Measurements from ENCODE around the gene NUDT3. TPM values are rescaled to one million over a fixed set of nuclear protein-coding genes. Genes with fewer than 3 reads are reported as not detected.

NUDT3 gene
- total RNA-seq, 2 donors from 2014 or later: 11.9 to 16.2 TPM

DNA sequence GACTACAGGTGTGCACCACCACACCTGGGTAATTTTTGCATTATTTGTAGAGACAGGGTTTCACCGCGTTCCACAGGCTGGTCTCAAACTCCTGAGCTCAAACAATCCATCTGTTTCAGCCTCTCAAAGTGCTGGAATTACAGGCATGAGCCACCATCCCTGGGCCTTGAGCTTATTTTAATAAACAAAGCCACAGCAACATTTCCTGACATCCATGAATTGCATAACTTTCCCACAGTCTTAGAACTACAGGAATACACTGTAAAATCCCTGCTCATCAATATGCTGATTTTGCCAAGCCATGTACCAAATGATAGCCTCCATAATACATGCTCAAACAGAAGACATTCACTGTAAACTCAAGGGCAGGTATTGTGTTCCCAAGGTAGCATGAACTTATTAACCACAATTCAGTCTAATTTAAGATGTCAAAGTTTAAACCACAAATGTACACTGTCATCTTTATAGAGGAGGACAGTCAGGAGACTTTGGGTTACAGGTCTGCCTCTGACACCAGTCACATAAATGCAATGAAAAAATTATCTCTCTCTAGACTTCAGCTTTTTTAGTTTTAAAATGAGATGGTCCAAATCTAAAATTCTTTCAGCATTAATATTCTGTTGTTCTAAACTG is 40.0 kb downstream of the NUDT3 start:
- no peaks in the 10 kb centered on the region for H3K36me3 ChIP-seq
- no peak overlapping the region for H3K9ac ChIP-seq (ENCODE audit: low read depth in 2 of 2, low read length in 2 of 2)
- no peaks in the 10 kb centered on the region for H3K9me3 ChIP-seq
- no peaks in the 10 kb centered on the region for H3K4me1 ChIP-seq
- intact Hi-C loops (cut with DNase I): no loop called here
- H3K27me3 ChIP-seq: no peaks in the 10 kb centered on the region
- H3K27ac ChIP-seq: no peak overlapping the region
- TF ChIP-seq, protein P1, sequence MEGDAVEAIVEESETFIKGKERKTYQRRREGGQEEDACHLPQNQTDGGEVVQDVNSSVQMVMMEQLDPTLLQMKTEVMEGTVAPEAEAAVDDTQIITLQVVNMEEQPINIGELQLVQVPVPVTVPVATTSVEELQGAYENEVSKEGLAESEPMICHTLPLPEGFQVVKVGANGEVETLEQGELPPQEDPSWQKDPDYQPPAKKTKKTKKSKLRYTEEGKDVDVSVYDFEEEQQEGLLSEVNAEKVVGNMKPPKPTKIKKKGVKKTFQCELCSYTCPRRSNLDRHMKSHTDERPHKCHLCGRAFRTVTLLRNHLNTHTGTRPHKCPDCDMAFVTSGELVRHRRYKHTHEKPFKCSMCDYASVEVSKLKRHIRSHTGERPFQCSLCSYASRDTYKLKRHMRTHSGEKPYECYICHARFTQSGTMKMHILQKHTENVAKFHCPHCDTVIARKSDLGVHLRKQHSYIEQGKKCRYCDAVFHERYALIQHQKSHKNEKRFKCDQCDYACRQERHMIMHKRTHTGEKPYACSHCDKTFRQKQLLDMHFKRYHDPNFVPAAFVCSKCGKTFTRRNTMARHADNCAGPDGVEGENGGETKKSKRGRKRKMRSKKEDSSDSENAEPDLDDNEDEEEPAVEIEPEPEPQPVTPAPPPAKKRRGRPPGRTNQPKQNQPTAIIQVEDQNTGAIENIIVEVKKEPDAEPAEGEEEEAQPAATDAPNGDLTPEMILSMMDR (IDR thresholded peaks at IDR 0.05): no peak
- H3K4me3 ChIP-seq: no peak overlapping the region
- no peak for DNase-seq

DNA sequence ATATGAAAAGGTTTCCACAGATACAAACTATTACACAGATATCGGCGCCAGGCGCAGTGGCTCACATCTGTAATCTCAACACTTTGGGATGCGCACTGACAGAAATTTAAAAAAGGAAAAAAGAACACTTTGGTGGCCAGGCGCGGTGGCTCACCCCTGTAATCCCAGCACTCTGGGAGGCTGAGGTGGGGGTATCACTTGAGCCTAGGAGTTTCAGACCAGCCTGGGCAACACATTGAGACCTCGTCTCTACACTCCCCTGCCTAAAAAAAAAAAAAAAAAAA is 41.6 kb downstream of the NUDT3 start:
- intact Hi-C loops (cut with DNase I): no loop called here
- Histone ChIP-seq H3K9me3 (no peaks in the 10 kb centered on the region), H3K4me1 (no peaks in the 10 kb centered on the region), H3K9ac (ENCODE audit: low read depth in 2 of 2, low read length in 2 of 2) (no peak overlapping the region), H3K4me3 (no peak overlapping the region), H3K27ac (no peak overlapping the region), H3K27me3 (no peaks in the 10 kb centered on the region), H3K36me3 (no peaks in the 10 kb centered on the region)
- no peak for DNase-seq
- TF ChIP-seq, protein P1 (IDR thresholded peaks at IDR 0.05): no peak

DNA sequence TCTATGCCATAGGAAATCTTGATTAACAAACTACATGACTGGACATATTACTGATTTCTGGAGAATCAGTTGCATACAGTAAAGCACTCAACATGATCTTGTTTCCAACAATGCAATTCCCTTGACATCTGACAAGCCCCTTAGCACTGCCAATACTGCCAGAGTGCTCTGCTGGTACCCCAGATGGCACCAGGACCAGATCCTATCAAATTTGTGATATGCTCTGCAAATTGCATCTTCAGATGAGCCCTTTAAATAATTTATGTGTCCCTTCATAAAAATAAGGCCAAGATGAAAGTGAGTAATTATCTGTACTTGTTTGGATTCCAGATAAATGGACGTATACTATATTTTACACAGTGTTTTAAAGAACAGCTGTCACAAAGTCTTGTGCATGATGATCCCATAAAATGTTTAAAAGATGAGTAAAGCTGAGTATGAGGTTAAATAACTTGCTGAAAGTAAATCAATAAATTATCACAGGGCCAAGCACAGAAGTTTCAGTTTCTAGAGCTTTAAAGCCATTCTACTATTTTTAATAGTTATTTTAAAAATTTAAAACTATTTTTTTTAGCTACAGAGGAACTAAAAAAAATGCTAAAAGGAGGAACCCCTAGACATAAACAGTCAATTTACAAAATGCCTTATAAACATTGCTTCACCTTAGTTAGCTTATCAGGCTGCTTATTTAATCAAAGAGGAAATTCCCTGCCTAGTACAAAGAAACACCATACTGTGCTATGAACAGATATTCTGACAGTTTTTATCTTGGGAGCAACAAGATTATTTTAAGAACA is 42.1 kb downstream of the NUDT3 start:
- TF ChIP-seq, protein P1 (IDR thresholded peaks at IDR 0.05): no peak
- Histone ChIP-seq H3K9me3 (no peaks in the 10 kb centered on the region), H3K27ac (no peak overlapping the region), H3K4me3 (no peak overlapping the region), H3K27me3 (no peaks in the 10 kb centered on the region), H3K4me1 (no peaks in the 10 kb centered on the region), H3K36me3 (no peaks in the 10 kb centered on the region), H3K9ac (ENCODE audit: low read depth in 2 of 2, low read length in 2 of 2) (no peak overlapping the region)
- DNase-seq: no peak
- intact Hi-C loops (cut with DNase I): no loop called here

DNA sequence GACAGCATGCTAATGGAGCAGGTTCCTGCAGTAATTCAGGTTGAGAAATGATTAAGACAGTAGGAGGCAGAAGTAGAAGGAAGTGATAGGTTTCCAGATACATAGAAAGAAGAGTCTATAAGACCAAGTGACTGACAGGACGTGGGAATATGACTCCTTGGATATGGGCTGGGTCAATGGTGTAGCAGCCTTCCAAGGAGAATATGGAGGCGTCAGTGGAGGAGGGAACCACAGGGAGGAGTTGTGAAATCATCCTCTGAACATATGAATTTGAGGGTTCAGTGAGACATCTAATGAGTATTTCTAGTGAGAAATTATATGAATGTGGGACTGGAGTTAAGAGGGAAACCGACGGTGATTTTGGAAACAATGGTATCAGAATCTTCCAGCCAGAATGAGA is 43.3 kb downstream of the NUDT3 start:
- no peak overlapping the region for H3K4me3 ChIP-seq

DNA sequence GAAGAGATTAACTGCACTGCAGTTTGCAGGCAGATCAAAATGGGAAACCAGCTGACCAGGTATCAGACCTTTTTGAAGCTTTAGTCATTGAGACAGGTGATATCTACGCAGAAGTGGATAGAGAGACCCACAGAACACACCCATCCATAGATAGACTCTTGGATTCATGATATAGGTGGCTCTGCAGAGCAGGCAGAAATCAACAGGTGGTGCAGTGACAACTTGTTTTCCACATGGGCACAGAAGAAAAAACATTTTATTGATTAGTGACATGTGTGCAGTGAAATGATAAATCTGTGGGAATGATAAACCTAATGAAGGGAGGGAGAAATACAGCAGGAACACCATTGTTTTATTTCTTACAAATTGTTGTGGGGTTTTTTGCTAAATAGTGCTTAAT is 45.2 kb downstream of the NUDT3 start:
- no peaks in the 10 kb centered on the region for H3K4me1 ChIP-seq

More for the DNA sequence above, 43.3 kb downstream of the NUDT3 start:
- no peak overlapping the region for H3K27ac ChIP-seq
- no peaks in the 10 kb centered on the region for H3K4me1 ChIP-seq
- no peak for DNase-seq
- H3K9ac ChIP-seq (ENCODE audit: low read depth in 2 of 2, low read length in 2 of 2): no peak overlapping the region
- H3K27me3 ChIP-seq: no peaks in the 10 kb centered on the region
- no peaks in the 10 kb centered on the region for H3K9me3 ChIP-seq
- no peaks in the 10 kb centered on the region for H3K36me3 ChIP-seq
- intact Hi-C loops (cut with DNase I): no loop called here
- TF ChIP-seq, protein P1 (IDR thresholded peaks at IDR 0.05): no peak

More for the DNA sequence above, 45.2 kb downstream of the NUDT3 start:
- intact Hi-C loops (cut with DNase I): no loop called here
- Histone ChIP-seq H3K9ac (ENCODE audit: low read depth in 2 of 2, low read length in 2 of 2) (no peak overlapping the region), H3K9me3 (no peaks in the 10 kb centered on the region), H3K27me3 (no peaks in the 10 kb centered on the region), H3K4me3 (no peak overlapping the region), H3K27ac (no peak overlapping the region), H3K36me3 (no peaks in the 10 kb centered on the region)
- TF ChIP-seq, protein P1 (IDR thresholded peaks at IDR 0.05): no peak
- no peak for DNase-seq

Measured in colonic mucosa (tissue), 4 donors.